ENCODE data around the gene SERPINF2.
"Not testable (repeated sequence)": the region's sequence is repeated elsewhere in the genome, so short reads cannot be mapped to it uniquely, and the experiment has no call there.

The SERPINF2 gene

GRCh38 chr17:1742371-1743087, at the start of gene SERPINF2:
Gene SERPINF2 (plus strand): TSS chr17:1742871. CDS start chr17:1744996, 2,125 bp downstream.
- DNase-seq (ENCODE audit: low spot score): no peak

GRCh38 chr17:1693339-1693738, 49.3 kb upstream of the SERPINF2 start:
- DNase-seq (ENCODE audit: low spot score): no peak

DNA sequence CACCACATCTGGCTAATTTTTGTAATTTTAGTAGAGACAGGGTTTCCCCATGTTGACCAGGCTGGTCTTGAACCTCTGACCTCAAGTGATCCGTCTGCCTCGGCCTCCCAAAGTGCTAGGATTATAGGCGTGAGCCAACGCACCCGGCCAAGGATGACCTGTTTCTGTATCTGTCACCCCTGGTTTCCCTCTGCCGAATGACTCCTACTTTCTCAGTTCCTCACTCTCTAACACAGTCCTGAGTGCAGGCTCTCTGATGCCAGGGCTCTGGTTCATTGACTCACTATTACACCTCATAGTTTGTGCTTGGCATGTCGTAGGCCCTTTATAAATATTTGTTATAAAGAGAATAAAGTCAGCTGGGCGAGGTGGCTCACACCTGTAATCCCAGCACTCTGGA, 47.3 kb upstream of the SERPINF2 start:
- no peak for DNase-seq (ENCODE audit: low spot score)

- no peak for DNase-seq (ENCODE audit: low spot score)
These were observed 45.0 kb upstream of the SERPINF2 start for GRCh38 chr17:1697681-1698080.

DNA sequence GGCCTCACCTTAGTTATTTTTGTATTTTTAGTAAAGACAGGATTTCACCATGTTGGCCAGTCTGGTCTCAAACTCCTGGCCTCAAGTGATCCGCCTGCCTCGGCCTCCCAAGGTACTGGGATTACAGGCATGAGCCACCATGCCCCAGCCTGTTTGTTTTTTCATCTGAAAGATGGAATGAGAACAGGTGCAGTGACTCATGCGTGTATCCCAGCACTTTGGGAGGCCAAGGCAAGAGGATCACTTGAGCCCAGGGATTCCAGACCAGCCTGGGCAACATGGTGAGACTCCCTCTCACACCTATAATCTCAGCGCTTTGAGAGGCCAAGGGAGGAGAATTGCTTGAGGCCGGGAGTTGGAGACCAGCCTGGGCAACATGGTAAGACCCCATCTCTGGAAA, 42.8 kb upstream of the SERPINF2 start:
- not testable (repeated sequence) for DNase-seq (ENCODE audit: low spot score)

DNA sequence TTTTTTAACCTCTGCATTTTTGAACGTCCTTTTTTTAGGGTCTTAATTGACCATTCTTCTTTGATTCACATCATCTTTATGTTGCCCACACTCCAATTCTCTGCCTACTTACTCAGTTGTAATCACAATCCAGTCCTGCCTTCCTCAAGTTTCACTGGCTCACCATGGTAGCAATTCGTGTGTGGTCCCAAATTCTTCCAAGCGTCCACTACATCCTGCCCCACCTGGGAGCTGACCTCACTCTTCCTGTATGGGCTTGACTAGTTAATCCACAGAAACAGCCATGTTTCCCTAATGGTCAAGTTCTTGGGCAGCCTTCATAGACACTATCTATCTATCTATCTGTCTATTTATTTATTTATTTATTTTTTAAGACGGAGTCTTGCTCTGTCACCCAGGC, 39.6 kb upstream of the SERPINF2 start:
- DNase-seq (ENCODE audit: low spot score): no peak

- no peak for DNase-seq (ENCODE audit: low spot score)
These were observed 37.7 kb upstream of the SERPINF2 start for GRCh38 chr17:1705004-1705403.

DNA sequence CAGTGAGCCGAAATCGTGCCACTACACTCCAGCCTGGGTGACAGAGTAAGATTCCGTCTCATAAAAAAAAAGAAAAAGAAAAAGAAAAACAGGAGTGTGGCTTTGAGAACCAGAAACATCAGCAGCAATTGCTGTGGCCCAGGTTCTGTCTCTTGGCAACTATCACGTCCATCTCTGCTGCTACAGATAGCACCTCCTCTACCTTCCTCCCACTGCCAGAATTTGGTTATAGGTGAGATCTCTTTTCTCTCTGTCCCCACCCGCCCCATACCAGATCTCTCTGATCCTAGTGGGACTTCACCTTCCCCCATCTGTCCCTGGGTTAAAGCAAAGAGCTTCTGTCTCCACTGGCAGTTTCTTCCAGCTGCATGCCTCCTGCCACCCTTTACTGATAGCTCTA, 35.6 kb upstream of the SERPINF2 start:
- DNase-seq (ENCODE audit: low spot score): no peak

GRCh38 chr17:1708791-1709346, 33.8 kb upstream of the SERPINF2 start:
- DNase-seq (ENCODE audit: low spot score): not testable (repeated sequence)

GRCh38 chr17:1709403-1709951, 33.2 kb upstream of the SERPINF2 start:
- peak; percentile 51 for DNase-seq (ENCODE audit: low spot score)

- DNase-seq (ENCODE audit: low spot score): peak; percentile 94
These were observed 32.5 kb upstream of the SERPINF2 start, which contains the start of gene TLCD2 for GRCh38 chr17:1709971-1710806. Gene TLCD2 (minus strand): TSS chr17:1710377. CDS start chr17:1710242, 135 bp downstream.

- DNase-seq (ENCODE audit: low spot score): no peak
These were observed 31.7 kb upstream of the SERPINF2 start for GRCh38 chr17:1710807-1711553.

DNA sequence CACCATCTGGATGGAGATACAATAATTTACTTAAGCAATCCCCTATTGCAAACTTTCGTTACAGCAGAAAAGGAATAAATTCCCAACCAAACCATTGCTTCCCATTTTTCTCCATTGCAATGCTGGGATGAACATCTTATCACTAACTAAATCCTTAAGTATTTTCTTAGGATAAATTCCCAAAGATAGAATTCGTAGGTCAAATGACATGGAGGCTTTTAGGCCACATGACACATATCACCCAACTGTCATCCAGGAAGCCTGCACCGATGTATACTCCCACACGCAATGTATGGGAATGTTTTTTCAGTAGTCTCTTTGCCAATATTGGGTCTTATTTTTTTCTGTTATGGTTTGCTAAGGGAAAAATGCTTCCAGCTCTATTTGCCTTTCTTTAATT, 30.9 kb upstream of the SERPINF2 start:
- no peak for DNase-seq (ENCODE audit: low spot score)

- no peak for DNase-seq (ENCODE audit: low spot score)
These were observed 30.4 kb upstream of the SERPINF2 start for GRCh38 chr17:1712271-1712670.

DNA sequence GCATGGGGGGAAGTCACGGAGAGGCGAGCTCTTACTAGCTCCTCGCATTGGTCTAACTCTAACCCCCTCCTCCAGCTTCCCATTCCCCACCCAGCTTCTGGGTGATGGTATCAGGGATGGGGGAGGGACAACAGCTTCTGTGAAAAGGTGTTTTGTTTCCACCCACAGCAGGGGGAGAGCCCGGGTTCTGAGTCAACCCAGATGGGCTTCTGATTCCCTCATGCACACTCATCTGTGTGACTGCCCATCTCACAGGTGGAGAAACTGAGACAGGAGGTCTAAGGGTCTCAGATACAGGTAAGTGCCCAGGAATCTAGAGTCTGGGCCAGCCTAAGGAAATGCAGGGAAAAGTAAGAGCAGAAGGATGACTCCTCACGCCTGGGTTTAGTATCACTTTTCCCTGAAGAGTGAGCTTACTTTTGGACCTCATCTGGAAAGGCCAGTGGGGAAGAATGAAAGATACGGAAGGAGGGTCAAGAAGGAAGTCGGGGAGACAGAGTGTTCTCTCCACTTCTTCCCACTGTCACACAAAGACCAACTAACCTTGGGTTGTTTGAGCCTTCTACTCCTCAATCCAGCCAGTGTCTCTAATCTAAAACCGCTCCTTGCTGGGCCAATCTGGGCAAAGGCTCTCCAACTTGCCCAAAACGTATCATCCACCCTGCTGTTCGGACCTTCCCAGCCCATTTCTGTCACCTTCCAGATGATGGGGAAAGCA, 29.4 kb upstream of the SERPINF2 start:
- no peak for DNase-seq (ENCODE audit: low spot score)

GRCh38 chr17:1713878-1714426, 28.7 kb upstream of the SERPINF2 start:
- DNase-seq (ENCODE audit: low spot score): peak; percentile 23

DNA sequence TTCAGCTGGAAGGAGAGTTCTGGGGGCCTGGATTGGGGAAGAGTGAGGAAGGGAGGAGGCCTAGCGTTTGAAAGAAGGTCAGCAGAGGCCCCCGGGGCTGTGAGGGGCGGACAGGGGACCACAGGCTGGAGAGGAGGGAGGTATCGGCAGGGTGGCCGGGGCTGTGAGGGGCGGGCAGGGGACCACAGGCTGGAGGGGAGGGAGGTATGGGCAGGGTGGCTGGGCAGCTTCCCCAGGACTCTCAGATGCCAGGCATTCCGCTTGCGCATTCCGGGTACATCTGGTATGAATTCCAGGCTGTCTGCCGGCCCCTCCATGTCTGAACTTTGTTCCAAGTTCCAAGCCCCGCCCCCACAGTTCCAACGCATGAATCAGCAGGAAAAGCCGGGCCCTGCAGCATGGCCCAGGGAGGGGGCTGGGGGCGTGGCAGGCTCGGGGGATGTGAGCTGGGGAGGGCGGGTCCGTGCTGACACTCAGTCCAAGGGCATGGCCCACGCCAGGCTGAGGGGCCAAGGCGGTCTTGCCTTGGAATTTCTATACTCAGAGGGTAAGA, 28.2 kb upstream of the SERPINF2 start:
- peak; percentile 96 for DNase-seq (ENCODE audit: low spot score)

- peak; percentile 93 for DNase-seq (ENCODE audit: low spot score)
These were observed 27.5 kb upstream of the SERPINF2 start for GRCh38 chr17:1714980-1715802.

- peak; percentile 25 for DNase-seq (ENCODE audit: low spot score)
These were observed 26.9 kb upstream of the SERPINF2 start for GRCh38 chr17:1715803-1716075.

Measured in GM03348 (cell line).